NB4 (cell line): ENCODE results near the gene SV2B.

Experiments used
- MYC ChIP-seq: IDR thresholded peaks from 2 replicates; pipeline ENCODE4 v1.6.1; 2011; ENCODE audit warnings: low read depth, low read length
- POLR2A ChIP-seq: IDR thresholded peaks from 2 replicates; pipeline ENCODE4 v1.6.1; 2011; ENCODE audit warnings: mild to moderate bottlenecking; ENCODE audit not compliant: insufficient read length; ENCODE audit errors: extremely low read depth
- TF ChIP-seq, protein P1 (sequence below): IDR thresholded peaks from one replicate; pipeline ENCODE4 v1.5.1; 2012; ENCODE audit warnings: low read depth, low read length
- TF ChIP-seq, protein P2 (sequence below): IDR thresholded peaks from 2 replicates; pipeline ENCODE4 v1.6.1; 2011; ENCODE audit warnings: low read depth, low read length

DNA sequence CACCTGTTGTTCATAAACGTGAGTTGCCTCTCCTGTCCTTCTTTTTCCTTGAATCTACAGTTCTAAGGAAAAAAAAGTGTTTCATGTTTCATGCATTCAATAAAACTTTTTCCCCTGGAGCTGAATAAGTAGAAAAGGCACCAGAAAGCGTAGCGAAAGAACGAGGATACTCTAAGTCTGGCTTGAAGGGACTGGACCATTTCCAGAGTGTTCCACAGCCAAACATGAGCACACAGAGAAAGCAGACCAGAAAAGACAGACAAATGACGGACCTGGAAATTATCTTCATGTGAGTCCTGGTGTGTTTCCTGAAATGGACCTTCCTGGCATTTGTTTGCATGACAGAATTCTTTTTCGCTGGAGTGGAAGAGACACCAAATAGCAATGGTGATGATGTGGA is 204.7 kb downstream of the SV2B start:
- TF ChIP-seq, protein P1, sequence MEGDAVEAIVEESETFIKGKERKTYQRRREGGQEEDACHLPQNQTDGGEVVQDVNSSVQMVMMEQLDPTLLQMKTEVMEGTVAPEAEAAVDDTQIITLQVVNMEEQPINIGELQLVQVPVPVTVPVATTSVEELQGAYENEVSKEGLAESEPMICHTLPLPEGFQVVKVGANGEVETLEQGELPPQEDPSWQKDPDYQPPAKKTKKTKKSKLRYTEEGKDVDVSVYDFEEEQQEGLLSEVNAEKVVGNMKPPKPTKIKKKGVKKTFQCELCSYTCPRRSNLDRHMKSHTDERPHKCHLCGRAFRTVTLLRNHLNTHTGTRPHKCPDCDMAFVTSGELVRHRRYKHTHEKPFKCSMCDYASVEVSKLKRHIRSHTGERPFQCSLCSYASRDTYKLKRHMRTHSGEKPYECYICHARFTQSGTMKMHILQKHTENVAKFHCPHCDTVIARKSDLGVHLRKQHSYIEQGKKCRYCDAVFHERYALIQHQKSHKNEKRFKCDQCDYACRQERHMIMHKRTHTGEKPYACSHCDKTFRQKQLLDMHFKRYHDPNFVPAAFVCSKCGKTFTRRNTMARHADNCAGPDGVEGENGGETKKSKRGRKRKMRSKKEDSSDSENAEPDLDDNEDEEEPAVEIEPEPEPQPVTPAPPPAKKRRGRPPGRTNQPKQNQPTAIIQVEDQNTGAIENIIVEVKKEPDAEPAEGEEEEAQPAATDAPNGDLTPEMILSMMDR: no peak
- TF ChIP-seq POLR2A (no peak), MYC (no peak)
- TF ChIP-seq, protein P2, sequence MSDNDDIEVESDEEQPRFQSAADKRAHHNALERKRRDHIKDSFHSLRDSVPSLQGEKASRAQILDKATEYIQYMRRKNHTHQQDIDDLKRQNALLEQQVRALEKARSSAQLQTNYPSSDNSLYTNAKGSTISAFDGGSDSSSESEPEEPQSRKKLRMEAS: no peak
